SK-N-SH (cell line): Measurements from ENCODE around the gene SLC4A8.

Experiments used
- EP300 ChIP-seq, 2 experiments: IDR thresholded peaks; 2 replicates each; pipeline versions ENCODE4 v1.4.0 to v1.6.1; 2012; ENCODE audit warnings: borderline replicate concordance in 1 of 2, low read depth in 1 of 2, low read length in 1 of 2
- MEF2A ChIP-seq: IDR thresholded peaks from 2 replicates; pipeline ENCODE4 v1.4.0; 2012; ENCODE audit warnings: low read depth, borderline replicate concordance
- MXI1 ChIP-seq: IDR thresholded peaks from 2 replicates; pipeline ENCODE4 v1.6.1; 2012; ENCODE audit warnings: mild to moderate bottlenecking, low read depth, low read length, improper control_type of control experiment
- NFIC ChIP-seq: IDR thresholded peaks from 2 replicates; pipeline ENCODE4 v1.4.0; 2012; ENCODE audit warnings: borderline replicate concordance
- POLR2AphosphoS5 ChIP-seq: IDR thresholded peaks from 2 replicates; pipeline ENCODE4 v1.6.1; 2012; ENCODE audit warnings: low read depth, low read length
- RFX5 ChIP-seq: IDR thresholded peaks from 2 replicates; pipeline ENCODE4 v1.6.1; 2012; ENCODE audit warnings: mild to moderate bottlenecking, improper control_type of control experiment, low read length
- SIN3A ChIP-seq: IDR thresholded peaks from 2 replicates; pipeline ENCODE4 v1.6.1; 2012; ENCODE audit warnings: low read depth, mild to moderate bottlenecking, low read length, moderate library complexity, borderline replicate concordance
- SMC3 ChIP-seq: IDR thresholded peaks from 2 replicates; pipeline ENCODE4 v1.6.1; 2012; ENCODE audit warnings: low read depth, low read length, improper control_type of control experiment
- TF ChIP-seq, protein P1 (sequence below): fragments of 200-600 bp; sonication (generic); IDR thresholded peaks from 2 replicates; pipeline ENCODE4 v1.6.1; 2017; ENCODE audit warnings: antibody characterized with exemption, mild to moderate bottlenecking, moderate library complexity

DNA sequence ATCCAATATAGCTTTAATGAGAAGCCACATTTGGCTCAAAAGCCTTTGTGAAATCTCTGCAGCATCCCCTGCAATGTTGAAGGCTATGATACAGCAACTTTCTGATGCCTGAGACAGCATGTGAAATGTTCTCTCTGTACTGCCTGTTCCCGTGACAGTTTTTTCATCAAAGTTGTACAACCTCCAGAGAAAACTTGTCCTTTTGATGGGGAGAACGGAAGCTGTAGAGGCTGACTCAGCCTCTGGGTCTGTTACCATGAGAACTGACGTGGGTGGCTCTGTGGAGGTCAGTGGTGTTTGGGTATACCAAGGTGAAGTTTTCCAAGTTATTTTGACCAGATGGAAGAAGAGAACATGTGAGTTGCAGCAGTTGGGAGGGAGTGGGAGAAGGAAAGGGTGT lies 17.0 kb downstream of the SLC4A8 start:
- TF ChIP-seq, protein P1, sequence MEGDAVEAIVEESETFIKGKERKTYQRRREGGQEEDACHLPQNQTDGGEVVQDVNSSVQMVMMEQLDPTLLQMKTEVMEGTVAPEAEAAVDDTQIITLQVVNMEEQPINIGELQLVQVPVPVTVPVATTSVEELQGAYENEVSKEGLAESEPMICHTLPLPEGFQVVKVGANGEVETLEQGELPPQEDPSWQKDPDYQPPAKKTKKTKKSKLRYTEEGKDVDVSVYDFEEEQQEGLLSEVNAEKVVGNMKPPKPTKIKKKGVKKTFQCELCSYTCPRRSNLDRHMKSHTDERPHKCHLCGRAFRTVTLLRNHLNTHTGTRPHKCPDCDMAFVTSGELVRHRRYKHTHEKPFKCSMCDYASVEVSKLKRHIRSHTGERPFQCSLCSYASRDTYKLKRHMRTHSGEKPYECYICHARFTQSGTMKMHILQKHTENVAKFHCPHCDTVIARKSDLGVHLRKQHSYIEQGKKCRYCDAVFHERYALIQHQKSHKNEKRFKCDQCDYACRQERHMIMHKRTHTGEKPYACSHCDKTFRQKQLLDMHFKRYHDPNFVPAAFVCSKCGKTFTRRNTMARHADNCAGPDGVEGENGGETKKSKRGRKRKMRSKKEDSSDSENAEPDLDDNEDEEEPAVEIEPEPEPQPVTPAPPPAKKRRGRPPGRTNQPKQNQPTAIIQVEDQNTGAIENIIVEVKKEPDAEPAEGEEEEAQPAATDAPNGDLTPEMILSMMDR: no peak
- TF ChIP-seq MXI1 (no peak), SMC3 (no peak), EP300 (IDR thresholded peaks at IDR 0.05; ENCODE audit: borderline replicate concordance in 1 of 2, low read depth in 1 of 2, low read length in 1 of 2) (no peak), NFIC (no peak), RFX5 (no peak), MEF2A (no peak), POLR2AphosphoS5 (no peak), SIN3A (no peak)
